CD4-positive, alpha-beta T cell treated with Interleukin-10 for 1 hour (primary cell): ENCODE measurements around the gene SLC7A6OS.
A peak's percentile ranks its signal among the peaks of the same experiment; 100 is the strongest.
"Not testable (repeated sequence)": the region's sequence is repeated elsewhere in the genome, so short reads cannot be mapped to it uniquely, and the experiment has no call there.

Experiments used
- DNase-seq: peaks from one replicate; pipeline ENCODE4 v3.0.0-alpha.2; 2020

SLC7A6OS gene

GRCh38 chr16:68297908-68298307 is 12.8 kb downstream of the SLC7A6OS start:
- DNase-seq: no peak

DNA sequence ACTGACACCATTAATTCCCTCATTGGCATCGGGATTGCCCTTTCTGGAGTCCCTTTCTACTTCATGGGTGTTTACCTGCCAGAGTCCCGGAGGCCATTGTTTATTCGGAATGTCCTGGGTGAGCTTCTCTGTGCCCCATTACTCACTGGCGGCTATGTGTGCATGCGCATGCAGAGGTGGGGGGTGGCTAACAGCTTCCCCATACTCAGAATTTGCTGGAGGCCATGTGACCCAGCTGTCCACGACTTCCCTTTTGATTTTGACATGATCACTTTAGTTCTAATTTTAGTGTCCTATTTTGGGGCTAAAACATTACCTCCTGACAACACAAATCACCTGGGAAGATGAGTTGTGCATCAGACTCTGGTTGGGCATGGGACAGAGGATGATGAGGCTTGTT is 14.1 kb downstream of the SLC7A6OS start:
- no peak for DNase-seq

- no peak for DNase-seq
Measured at GRCh38 chr16:68296291-68296690, 14.5 kb downstream of the SLC7A6OS start.

DNA sequence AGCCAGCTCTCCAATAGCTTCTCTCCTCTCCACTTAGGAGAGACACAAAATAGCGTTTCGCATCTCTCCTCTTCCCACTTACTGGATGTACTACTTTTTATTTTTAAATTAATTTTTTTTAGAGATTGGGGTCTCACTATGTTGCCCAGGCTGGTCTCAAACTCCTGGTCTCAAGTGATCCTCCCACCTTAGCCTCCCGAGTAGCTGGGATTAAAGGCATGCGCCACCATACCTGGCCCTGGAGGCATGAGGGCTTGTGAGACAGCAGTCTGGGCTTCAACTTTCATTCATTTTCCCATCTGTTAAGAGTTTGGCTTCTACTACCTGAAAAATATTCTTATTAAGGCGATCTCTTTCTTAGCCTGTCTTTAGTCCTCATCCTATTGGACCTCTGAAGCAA is 18.3 kb downstream of the SLC7A6OS start:
- DNase-seq: no peak

- DNase-seq: no peak
Measured at GRCh38 chr16:68291227-68291626, 19.5 kb downstream of the SLC7A6OS start.

GRCh38 chr16:68290450-68290849 is 20.3 kb downstream of the SLC7A6OS start:
- no peak for DNase-seq

DNA sequence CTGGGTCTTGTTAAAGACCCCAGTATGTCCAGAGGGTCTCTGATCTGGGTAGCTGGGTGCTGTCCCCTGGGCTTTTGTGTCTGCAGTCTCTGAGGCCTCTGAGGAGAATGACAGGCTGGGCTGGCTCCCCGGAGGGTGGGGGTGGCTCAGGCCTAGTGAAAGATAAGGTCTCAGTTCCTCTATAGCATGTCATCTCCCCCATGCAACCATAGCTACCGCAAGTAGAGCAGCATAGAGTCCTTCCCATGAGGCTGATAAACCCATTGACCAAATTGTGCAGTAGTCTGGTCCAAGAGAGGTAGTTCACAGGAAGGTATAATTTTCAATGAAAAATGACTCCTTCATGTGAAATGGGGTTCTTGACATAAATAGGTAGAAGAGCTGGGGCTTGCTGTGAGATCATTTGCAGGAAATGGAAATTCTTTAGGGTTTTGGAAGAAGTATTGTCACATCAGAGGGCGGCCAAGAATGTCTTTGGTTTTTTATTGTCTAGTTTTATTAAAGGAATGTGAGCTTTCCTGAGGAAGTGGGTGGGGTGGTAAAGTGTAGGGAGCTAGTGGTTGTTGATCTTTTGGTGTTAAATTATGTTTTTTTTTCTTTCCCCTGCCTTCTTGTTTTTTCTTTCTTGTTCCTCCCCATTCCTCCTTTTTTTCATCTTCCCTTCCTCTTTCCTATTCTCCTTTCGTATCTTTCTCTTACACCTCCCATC is 21.0 kb downstream of the SLC7A6OS start:
- peak; percentile 52 for DNase-seq

GRCh38 chr16:68289202-68289601 is 21.5 kb downstream of the SLC7A6OS start:
- no peak for DNase-seq

GRCh38 chr16:68288796-68289195 is 21.9 kb downstream of the SLC7A6OS start:
- DNase-seq: not testable (repeated sequence)

GRCh38 chr16:68288252-68288650 is 22.5 kb downstream of the SLC7A6OS start:
- no peak for DNase-seq

- peak; percentile 64 for DNase-seq
Measured at GRCh38 chr16:68287276-68288251, 23.2 kb downstream of the SLC7A6OS start.

GRCh38 chr16:68286153-68287074 is 24.3 kb downstream of the SLC7A6OS start:
- peak; percentile 62 for DNase-seq

GRCh38 chr16:68285683-68286082 is 25.1 kb downstream of the SLC7A6OS start:
- DNase-seq: no peak

GRCh38 chr16:68284847-68285246 is 25.9 kb downstream of the SLC7A6OS start:
- DNase-seq: no peak

DNA sequence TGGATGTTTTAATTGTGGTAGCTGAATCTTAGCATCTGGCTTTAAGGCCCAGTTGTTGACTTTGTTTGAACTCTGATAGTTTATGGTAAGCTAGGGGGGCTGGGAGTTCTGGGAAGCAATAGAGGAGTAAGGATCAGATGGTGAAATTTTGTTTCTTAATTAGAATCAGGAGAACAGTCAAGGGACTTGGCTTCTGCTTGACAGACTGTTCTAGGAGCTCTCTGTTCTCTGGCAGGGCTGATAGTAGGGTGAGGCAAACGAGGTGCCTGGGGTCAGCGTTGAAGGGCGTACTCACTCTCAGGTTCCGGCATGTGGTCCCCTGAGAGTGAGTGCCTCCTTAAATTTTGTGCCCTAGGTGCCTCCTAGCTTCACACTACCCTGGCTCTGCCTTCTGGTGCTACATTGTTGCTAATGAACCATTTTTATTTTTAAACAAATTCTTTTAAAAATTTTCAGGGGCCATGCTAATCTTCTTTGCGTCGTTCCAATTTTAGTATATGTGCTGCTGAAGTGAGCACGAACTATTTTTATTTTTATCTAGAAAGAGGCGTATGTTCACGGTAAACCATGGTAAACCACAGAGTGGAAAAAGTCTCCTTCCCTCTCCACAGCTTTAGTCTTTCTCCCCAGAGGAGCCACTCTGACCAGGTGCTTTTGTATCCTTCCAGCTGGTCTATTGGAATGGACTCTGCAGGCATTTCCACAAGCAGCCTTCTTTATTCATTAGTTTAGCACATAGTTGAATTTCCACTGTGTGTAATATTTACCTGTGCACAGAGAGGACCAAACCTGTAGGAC is 26.7 kb downstream of the SLC7A6OS start:
- no peak for DNase-seq

- DNase-seq: no peak
Measured at GRCh38 chr16:68283346-68283745, 27.4 kb downstream of the SLC7A6OS start.

DNA sequence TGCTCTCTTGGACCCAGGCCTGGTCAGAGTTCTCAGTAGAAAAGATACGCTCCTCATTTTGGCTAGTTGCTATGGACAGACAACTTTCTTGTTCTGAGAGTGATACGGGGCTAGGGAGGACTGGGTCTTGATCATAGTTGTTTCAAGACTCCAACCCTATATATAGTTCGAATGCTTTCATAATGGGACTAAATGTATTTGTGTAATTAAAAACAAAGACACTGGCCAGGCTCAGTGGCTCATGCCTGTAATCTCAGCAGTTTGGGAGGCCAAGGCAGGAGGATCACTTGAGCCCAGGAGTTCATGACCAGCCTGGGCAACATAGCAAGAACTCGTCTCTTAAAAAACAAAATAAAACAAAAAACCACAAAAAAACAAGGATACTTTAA is 28.7 kb downstream of the SLC7A6OS start:
- no peak for DNase-seq

- peak; percentile 40 for DNase-seq
Measured at GRCh38 chr16:68281368-68282063, 29.2 kb downstream of the SLC7A6OS start.

- no peak for DNase-seq
Measured at GRCh38 chr16:68279726-68280558, 30.8 kb downstream of the SLC7A6OS start.

DNA sequence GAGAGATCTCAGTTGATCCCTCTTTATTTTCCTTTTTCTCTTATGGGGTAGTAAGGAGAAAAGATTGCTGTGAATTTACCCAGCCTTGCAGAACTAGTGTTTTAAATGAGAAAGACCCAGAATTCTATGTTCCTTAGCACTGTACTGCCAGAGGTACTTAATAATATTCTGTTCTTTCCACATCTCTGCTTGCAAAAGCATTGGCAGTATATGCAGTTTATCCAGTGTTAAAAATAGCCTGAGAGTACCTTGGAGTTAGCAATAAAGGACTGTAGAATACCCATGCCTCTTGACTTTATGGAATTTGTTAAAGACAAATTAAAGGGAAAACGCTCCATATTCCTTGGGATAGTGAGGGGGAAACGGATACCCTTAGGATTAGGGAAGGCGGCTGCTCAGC is 34.5 kb downstream of the SLC7A6OS start:
- no peak for DNase-seq
